ENCODE measurements around the gene EFCAB8.

EFCAB8 gene

DNA sequence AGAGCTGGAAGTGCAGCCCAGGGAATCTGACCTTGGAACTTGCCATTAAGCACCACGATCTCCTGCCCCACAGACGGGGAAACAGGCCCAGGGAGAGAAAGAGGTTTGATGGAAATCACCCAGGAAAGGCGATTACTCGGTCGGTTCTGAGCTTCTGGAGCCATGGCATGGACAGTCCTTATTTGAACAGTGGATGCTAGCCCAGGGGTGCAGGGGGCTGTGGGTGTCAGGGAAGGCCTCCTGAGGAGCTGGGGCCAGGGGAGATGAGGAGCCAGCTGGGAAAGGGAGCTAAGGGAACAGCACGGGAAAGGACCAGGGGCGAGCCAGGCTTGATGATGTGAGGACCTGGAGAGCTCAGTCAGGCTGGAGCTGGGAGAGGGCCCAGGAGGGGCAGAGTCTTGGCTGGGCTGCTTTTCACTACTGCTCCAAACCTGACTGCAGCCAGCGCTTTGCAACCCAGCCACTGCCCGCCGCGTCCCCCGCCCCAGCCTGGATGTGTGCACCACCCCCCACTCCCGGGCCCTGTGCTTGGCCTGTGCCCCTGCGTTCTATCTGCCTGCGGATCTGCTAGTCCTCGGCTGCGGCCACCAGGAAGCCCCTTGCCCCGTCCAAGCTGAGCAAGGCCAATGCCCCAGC is 127.7 kb downstream of the EFCAB8 start:
- no peak for DNase-seq (ENCODE audit: low read depth)

DNA sequence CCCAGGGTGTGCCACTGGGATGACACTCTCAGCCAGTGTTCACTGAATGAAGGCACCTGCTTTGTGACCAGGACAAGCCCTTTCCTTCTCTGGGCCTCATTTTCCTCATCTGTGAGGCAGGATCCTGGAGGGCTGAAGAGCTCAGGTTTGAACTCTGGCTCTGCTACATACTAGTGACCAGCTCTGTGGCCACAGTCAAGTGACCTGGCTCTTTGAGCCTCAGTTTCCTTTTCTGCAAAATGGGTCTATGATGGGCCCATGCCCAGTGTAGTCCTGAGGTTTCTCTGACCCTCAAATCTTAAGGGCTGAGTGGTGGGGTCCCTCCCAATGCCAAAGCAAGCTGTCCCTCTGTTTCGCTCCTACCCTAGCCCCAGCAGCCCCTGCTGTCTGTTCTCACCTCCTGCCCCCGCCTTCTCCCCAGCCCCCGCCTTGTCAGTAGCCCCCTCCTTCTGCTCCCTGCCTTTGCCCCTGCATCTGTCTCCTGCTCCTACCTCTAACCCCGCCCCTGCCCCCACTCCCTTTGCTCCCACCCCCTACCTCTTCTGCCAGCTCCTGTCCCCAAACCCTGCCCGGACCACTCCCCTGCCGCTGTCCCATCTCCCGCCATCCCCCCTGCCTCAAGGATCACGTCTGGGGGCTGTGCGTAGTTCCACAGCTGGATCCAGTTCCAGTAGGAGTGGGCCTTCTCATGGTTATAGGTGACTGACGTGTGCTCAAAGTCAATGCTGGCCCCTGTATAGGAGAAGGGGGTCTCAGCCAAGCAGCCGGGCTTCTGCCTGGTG is 128.5 kb downstream of the EFCAB8 start:
- no peak for DNase-seq (ENCODE audit: low read depth)

DNA sequence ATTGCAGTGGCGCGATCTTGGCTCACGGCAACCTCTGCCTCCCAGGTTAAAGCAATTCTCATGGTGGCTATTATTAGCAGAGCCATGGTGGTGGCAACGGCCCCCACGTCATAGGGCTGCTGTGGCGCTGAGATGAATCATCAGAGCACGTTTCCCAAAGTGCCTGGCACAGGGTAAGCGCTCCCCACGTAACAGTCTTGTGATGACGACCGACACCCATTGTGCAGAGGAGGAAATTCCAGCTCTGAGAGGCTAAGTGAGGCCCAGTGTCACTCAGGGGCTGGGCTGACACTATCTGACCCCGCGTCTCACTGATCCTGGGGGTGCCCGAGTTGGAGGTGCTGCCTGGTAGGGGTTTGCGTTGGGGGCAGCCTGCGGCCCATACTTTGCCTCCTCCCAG is 129.3 kb downstream of the EFCAB8 start:
- DNase-seq (ENCODE audit: low read depth): no peak

DNA sequence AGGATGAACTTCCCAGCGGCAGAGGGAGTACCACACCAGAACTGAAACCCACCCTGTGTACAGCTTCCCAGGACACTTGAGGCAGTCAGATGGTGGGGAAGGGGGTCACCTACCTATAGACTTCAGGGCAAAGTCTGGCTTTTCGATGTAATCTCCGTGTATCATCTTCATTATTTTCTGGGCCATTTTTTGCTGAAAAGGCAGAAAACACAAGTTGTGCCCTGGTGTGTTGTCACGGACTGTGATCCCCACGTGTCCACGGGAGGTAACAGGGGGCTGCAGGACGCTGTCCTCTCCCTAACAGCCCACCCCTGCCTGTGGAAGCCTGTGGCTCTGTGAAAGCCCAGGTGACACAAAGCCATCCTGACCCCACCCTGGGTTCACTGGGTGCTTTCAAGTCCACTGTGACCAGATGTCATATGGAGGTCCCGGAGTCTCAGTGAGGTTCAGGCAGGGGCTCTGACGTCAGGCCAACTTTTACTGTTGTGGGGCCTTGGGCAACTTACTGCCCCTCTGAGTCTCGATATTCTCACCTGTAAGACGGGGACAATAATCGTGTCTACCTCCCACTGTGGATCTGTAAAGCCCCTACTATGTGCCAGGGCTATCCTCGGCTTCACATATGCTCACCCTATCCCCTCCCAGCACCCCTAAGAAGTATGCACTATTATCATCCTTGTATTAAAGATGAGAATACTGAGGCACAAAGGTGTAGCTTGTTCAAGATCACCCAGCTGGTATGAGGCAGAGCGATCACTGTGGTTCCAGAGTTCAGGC is 131.0 kb downstream of the EFCAB8 start:
- DNase-seq (ENCODE audit: low read depth): no peak

DNA sequence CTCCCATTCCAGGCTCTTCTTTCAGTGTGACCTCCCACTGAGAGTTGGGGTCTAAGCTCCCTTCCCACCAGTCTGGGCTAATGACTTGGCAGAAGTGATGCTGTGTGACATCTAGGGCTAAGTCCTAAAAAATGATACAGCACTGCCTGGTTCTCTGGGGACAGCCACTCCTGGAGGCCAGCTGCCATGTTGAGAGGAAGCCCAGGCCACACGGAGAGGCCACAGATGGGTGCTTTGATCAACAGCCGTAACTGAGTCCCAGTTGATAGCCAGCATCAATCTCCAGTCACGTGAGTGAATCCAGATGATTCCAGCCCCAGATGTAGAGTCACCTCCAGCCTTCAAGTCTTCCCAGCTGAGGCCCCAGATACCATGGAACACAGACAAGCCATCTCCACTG is 131.7 kb downstream of the EFCAB8 start:
- DNase-seq (ENCODE audit: low read depth): no peak

DNA sequence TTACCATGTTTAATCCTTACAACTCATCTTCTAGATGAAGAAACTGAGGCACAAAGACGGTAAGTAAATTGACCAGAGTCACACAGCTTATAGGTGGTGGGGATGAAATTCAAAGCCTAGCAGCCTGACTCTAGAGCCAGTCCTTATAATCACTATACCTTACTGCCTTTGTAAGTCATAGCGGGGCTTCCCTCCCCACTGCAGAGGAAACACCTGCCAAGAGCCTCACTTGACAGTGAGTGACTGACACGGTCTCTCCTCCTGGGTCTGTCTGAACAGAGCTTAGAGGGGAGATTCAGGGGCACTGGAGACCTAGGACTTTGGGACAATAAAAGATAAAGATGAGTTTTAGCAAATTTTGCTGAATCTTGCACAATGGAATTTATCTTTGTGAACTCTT is 132.7 kb downstream of the EFCAB8 start:
- DNase-seq (ENCODE audit: low read depth): no peak

- DNase-seq (ENCODE audit: low read depth): no peak
Observed at GRCh38 chr20:32991792-32992641, 133.3 kb downstream of the EFCAB8 start.

DNA sequence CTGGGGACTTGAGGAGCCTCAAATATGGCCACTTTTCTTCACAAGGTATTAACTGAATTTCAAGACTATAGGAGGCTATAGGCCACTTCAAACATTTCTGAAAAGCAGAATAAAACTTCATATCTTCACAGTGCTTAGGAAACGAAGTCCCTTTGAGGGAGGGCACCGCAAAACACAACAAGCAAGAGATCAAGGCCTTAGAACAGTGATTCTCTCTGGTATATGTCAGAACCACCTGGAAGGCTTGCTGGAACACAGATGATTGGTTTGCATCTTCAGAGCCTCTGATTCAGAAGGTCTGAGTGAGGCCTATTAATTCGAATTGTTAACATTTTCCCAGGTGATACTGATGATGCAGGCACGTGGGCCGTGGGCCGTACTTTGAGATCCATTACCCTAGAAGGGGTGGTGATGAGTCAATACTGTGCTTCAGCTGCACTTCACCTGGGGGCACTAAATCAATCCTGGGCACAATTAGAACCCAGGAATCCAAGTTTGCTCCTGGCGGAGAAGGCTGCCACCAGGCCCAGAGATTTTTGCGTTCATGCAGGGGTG is 134.8 kb downstream of the EFCAB8 start:
- DNase-seq (ENCODE audit: low read depth): no peak

DNA sequence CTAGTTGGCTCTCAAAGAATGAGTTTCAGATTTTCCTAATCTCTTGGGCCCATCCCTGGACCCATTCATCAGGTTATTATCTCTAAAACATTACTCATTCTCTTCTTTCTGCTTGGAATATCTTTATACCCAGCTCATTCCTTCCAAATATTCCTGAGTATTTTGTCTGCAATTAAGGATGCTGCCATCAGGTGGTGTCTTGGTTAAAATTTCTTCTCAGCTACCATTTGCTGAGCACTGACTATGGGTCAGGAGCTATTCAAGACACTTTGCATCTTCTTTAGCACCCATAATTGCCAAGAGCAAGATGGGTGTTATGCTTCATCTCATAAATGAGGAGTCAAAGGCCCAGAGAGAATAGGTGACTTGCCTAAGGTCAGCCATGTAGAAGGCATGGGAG is 137.1 kb downstream of the EFCAB8 start:
- DNase-seq (ENCODE audit: low read depth): no peak

DNA sequence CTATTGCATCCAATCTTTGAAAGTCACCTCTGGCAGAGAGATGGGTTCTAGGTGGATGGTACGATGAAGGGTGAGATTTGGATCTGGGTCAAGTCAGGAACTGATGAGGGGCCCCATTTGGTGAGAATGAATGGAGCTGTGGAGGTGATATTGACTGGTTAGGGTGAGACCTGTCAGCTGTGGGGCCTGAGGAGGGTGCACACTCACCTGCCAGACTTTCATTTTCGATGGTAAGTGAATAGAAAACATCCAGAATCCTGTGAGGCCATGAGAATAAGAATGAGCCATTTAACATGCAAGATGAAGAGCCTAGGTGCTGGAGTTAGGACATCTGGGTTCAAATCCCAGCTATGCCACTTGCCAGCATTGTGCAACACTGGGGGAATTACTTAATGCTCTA is 138.7 kb downstream of the EFCAB8 start:
- no peak for DNase-seq (ENCODE audit: low read depth)

- no peak for DNase-seq (ENCODE audit: low read depth)
Observed at GRCh38 chr20:32999603-33000250, 141.0 kb downstream of the EFCAB8 start.

GRCh38 chr20:33000802-33001466 is 142.2 kb downstream of the EFCAB8 start:
- DNase-seq (ENCODE audit: low read depth): no peak

- no peak for DNase-seq (ENCODE audit: low read depth)
Observed at GRCh38 chr20:33002087-33002808, 143.5 kb downstream of the EFCAB8 start.

DNA sequence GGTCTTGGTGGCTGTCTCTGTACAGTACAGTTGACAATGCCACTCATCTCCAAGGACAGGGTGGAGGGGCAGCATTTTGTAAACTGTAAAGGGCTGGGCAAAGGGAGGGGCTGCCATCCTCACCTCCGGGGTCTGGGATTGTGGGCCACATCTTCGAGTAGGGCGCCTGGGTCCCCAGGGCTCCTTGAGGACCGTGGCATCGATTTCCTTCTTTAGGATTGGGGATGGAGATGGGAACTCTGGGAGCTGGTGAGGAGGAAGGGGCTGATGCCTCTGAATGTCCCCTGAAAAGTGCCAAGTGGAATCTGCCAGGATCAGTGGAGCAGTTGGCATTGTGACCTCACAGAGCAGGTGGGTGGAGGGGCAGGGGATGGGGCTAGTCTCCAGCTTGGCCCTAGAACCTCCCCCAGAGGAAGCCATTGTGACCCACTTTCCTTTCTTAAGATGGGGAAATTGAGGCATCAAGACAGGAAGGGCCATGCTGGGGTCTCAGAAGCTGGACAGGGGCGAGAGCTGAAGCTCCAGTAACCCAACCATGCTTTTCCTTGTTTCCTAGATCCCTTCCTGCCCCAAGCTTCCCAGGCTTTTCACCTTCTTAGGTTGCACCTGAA is 145.5 kb downstream of the EFCAB8 start, which contains the start of gene SUN5:
TSS of gene SUN5 (minus strand) at position 293 of the 611 bp plus-strand sequence. CDS start at position 200, 93 bp downstream.
- DNase-seq (ENCODE audit: low read depth): no peak

- DNase-seq (ENCODE audit: low read depth): no peak
Observed at GRCh38 chr20:33005132-33005566, 146.4 kb downstream of the EFCAB8 start.

GRCh38 chr20:33005908-33006775 is 147.4 kb downstream of the EFCAB8 start:
- no peak for DNase-seq (ENCODE audit: low read depth)

DNA sequence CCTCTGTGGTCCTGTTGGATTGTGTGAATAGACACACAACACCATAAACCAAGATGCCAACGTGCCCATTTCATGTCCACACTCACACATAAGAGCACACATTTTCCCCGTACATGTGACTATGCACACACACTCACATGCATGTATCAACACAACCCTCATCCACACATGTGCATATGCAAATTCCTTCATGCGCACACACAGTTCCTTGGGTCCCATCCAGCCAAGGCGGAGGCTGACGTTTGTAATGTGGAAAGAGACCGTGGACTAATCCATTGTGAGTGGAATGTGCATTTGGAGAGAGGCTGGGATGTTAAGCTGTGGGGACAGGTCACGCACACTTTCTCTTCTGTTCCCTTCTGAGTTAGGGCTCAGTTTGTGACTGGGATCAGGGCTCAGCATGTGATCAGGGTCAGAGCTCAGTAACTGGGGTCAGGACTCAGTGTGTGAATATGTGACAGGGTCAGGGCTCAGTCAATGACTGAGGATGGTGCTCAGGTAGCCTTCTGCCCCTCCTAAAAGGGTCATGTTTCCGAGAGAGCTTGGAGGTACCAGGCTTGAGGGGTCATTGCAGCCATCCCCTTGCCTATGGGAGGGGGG is 148.2 kb downstream of the EFCAB8 start:
- no peak for DNase-seq (ENCODE audit: low read depth)
